Right atrium auricular region (tissue), 2 donors: ENCODE measurements around the gene HSD17B7. TPM values are rescaled to one million over a fixed set of nuclear protein-coding genes. Genes with fewer than 3 reads are reported as not detected.

Experiments used
- DNase-seq: peaks from one replicate; pipeline ENCODE4 v3.0.0-alpha.2; 2019; ENCODE audit warnings: low spot score
- H3K27ac ChIP-seq, 2 donors: fragments of 200-600 bp; sonication (generic); 1 replicate in 1 of 2; 2 replicates in 1 of 2; pipeline ENCODE4 v1.5.1; 2016 to 2019
- H3K27me3 ChIP-seq, 2 donors: fragments of 200-600 bp; sonication (generic); one replicate each; pipeline versions ENCODE4 v1.5.1 to v1.6.0; 2017 to 2019
- H3K36me3 ChIP-seq: fragments of 200-600 bp; sonication (generic); one replicate; pipeline ENCODE4 v1.5.1; 2016
- H3K4me1 ChIP-seq, 2 donors: fragments of 200-600 bp; sonication (generic); one replicate each; pipeline versions ENCODE4 v1.5.1 to v1.6.0; 2017 to 2019
- H3K4me3 ChIP-seq, 2 donors: fragments of 200-600 bp; sonication (generic); 1 replicate in 1 of 2; 2 replicates in 1 of 2; pipeline ENCODE4 v1.5.1; 2017 to 2019; ENCODE audit warnings: mild to moderate bottlenecking in 1 of 2, moderate library complexity in 1 of 2
- H3K9me3 ChIP-seq, 2 donors: fragments of 200-600 bp; sonication (generic); one replicate each; pipeline ENCODE4 v1.5.1; 2019
- CTCF ChIP-seq, 2 donors: fragments of 200-600 bp; sonication (generic); IDR thresholded peaks; one replicate each; pipeline ENCODE4 v1.5.1; 2019; ENCODE audit warnings: antibody characterized with exemption in 2 of 2
- total RNA-seq, 2 donors: library from RNA; depleted of rRNA; stranded (reverse); fragments of >200 nt; gene quantifications; one replicate each; pipeline ENCODE4 v1.1.0, GENCODE V29; 2016

HSD17B7 gene
- total RNA-seq, 2 donors from 2014 or later = 5.6 to 6.9 TPM

GRCh38 chr1:162856260-162856659 is 65.8 kb downstream of the HSD17B7 start:
- H3K4me3 ChIP-seq = no peak overlapping the region
- H3K4me1 ChIP-seq = peaks cover 0 to 4% of the 10 kb centered on the region in 2 donors
- TF ChIP-seq CTCF (IDR thresholded peaks at IDR 0.05) = no peak
- no peak for DNase-seq
- no peaks in the 10 kb centered on the region for H3K9me3 ChIP-seq
- no peak overlapping the region for H3K27ac ChIP-seq
- no peaks in the 10 kb centered on the region for H3K36me3 ChIP-seq
- no peaks in the 10 kb centered on the region for H3K27me3 ChIP-seq

GRCh38 chr1:162857850-162858249 is 67.3 kb downstream of the HSD17B7 start:
- no peak overlapping the region for H3K4me3 ChIP-seq
- TF ChIP-seq CTCF (IDR thresholded peaks at IDR 0.05) = no peak
- DNase-seq = no peak
- H3K36me3 ChIP-seq = no peaks in the 10 kb centered on the region
- no peaks in the 10 kb centered on the region for H3K9me3 ChIP-seq
- H3K4me1 ChIP-seq = peaks cover 0 to 10% of the 10 kb centered on the region in 2 donors
- H3K27me3 ChIP-seq = no peaks in the 10 kb centered on the region
- no peak overlapping the region for H3K27ac ChIP-seq

GRCh38 chr1:162859191-162859590 is 68.7 kb downstream of the HSD17B7 start:
- Histone ChIP-seq H3K36me3 (no peaks in the 10 kb centered on the region), H3K9me3 (no peaks in the 10 kb centered on the region), H3K4me1 (peaks cover 0 to 10% of the 10 kb centered on the region in 2 donors), H3K27me3 (no peaks in the 10 kb centered on the region), H3K4me3 (no peak overlapping the region), H3K27ac (no peak overlapping the region)
- no peak for TF ChIP-seq CTCF (IDR thresholded peaks at IDR 0.05)
- DNase-seq = no peak

- no peaks in the 10 kb centered on the region for H3K36me3 ChIP-seq
- no peaks in the 10 kb centered on the region for H3K9me3 ChIP-seq
- TF ChIP-seq CTCF (IDR thresholded peaks at IDR 0.05) = no peak
- H3K27me3 ChIP-seq = no peaks in the 10 kb centered on the region
- H3K4me3 ChIP-seq = no peak within 1 kb of the TSS
- H3K4me1 ChIP-seq = peaks cover 0 to 10% of the 10 kb centered on the region in 2 donors
- DNase-seq = no peak
- peak within 1 kb of the TSS; percentile 34 to 70 for H3K27ac ChIP-seq
Observed at GRCh38 chr1:162861101-162861500, 70.6 kb downstream of the HSD17B7 start, which contains the start of gene CCDC190. TSS of gene CCDC190 (minus strand) at chr1:162861175. CDS start at chr1:162859646, 1,529 bp downstream.

- Histone ChIP-seq H3K27ac (peak overlapping the region; percentile 34 to 70), H3K27me3 (no peaks in the 10 kb centered on the region), H3K4me1 (peaks cover 0 to 10% of the 10 kb centered on the region in 2 donors), H3K4me3 (no peak overlapping the region), H3K36me3 (no peaks in the 10 kb centered on the region), H3K9me3 (no peaks in the 10 kb centered on the region)
- TF ChIP-seq CTCF (IDR thresholded peaks at IDR 0.05) = no peak
- DNase-seq = no peak
Observed at GRCh38 chr1:162861625-162862024, 71.1 kb downstream of the HSD17B7 start.

Other genes starting within 250 kb of the HSD17B7 start
- gene UAP1, start 229.0 kb upstream of the HSD17B7 start, total RNA-seq = 10 to 100 TPM; 37.5 to 53.1 TPM
- gene DDR2, start 158.2 kb upstream of the HSD17B7 start, total RNA-seq = 10 to 100 TPM; 41.6 to 69.9 TPM
- under 1 TPM; 0.28 to 0.33 TPM for gene CCDC190, start 70.5 kb downstream of the HSD17B7 start, total RNA-seq